T47D (cell line): ENCODE measurements around the gene CES4A.
"Not testable (repeated sequence)": the region's sequence is repeated elsewhere in the genome, so short reads cannot be mapped to it uniquely, and the experiment has no call there.

Experiments
- DNase-seq, 2 experiments: peaks; one replicate each; pipeline versions ENCODE4 v3.0.0 to v3.0.0-alpha.2; 2011 to 2012; ENCODE audit warnings: low read depth in 1 of 2, low spot score in 1 of 2
- JUND ChIP-seq: IDR thresholded peaks from 2 replicates; pipeline ENCODE4 v1.6.1; 2012; ENCODE audit warnings: low read depth
- in situ Hi-C: cut with HindIII; loops from 2 replicates; pipeline ENCODE4 v1.10.0; 2016; ENCODE audit warnings: low sequenced_read_pairs, low pct_unique_long_range_greater_than_20kb

The CES4A gene

GRCh38 chr16:66979011-66979717, 9.2 kb upstream of the CES4A start:
- no peak for TF ChIP-seq JUND
- in situ Hi-C loops, result no loop called here
- DNase-seq, result no peak

- no peak for TF ChIP-seq JUND
- no peak for DNase-seq
- in situ Hi-C loops, result no loop called here
Measured at GRCh38 chr16:66983033-66983432, 5.4 kb upstream of the CES4A start.

- no peak for DNase-seq
- in situ Hi-C loops, result no loop called here
Measured at GRCh38 chr16:66984892-66985311, 3.5 kb upstream of the CES4A start.

GRCh38 chr16:66986559-66986958, 1.8 kb upstream of the CES4A start:
- in situ Hi-C loops, result no loop called here
- TF ChIP-seq JUND, result no peak
- no peak for DNase-seq

More at GRCh38 chr16:66984892-66985311, 3.5 kb upstream of the CES4A start:
- no peak for TF ChIP-seq JUND

GRCh38 chr16:66991545-66992077, 3.2 kb downstream of the CES4A start:
- no peak for DNase-seq
- no peak for TF ChIP-seq JUND
- in situ Hi-C loops, result no loop called here

- DNase-seq, in situ Hi-C loops: not testable (repeated sequence)
Measured at GRCh38 chr16:66993558-66993957, 5.2 kb downstream of the CES4A start.

- no peak for DNase-seq
- TF ChIP-seq JUND, result no peak
Measured at GRCh38 chr16:66996324-66996982, 8.1 kb downstream of the CES4A start.

GRCh38 chr16:66996983-66997358, 8.6 kb downstream of the CES4A start:
- no peak for DNase-seq
- in situ Hi-C loops, result no loop called here
- TF ChIP-seq JUND, result no peak

More at GRCh38 chr16:66996324-66996982, 8.1 kb downstream of the CES4A start:
- in situ Hi-C loops, result no loop called here

GRCh38 chr16:67000384-67001351, 12.3 kb downstream of the CES4A start:
- in situ Hi-C loops, result no loop called here
- no peak for TF ChIP-seq JUND
- DNase-seq, result peak in 1 of 2 experiments; percentile 28

GRCh38 chr16:67001726-67002125, 13.3 kb downstream of the CES4A start:
- in situ Hi-C loops, result no loop called here
- TF ChIP-seq JUND, result no peak
- no peak for DNase-seq

- TF ChIP-seq JUND, result no peak
- in situ Hi-C loops, result no loop called here
- no peak for DNase-seq
Measured at GRCh38 chr16:67006930-67007658, 18.7 kb downstream of the CES4A start.

GRCh38 chr16:67009158-67009557, 20.8 kb downstream of the CES4A start:
- TF ChIP-seq JUND, result no peak
- in situ Hi-C loops, result no loop called here
- no peak for DNase-seq
